DMS79 treated with DMSO at 0.1 percent for 48 hours (cell line): ENCODE measurements around the gene DGKI.
"Not testable (repeated sequence)": the region's sequence is repeated elsewhere in the genome, so short reads cannot be mapped to it uniquely, and the experiment has no call there.

Source experiments
- DNase-seq: peaks from one replicate; lab custom pipeline; 2025; lab: John Stamatoyannopoulos, UW

DGKI gene

DNA sequence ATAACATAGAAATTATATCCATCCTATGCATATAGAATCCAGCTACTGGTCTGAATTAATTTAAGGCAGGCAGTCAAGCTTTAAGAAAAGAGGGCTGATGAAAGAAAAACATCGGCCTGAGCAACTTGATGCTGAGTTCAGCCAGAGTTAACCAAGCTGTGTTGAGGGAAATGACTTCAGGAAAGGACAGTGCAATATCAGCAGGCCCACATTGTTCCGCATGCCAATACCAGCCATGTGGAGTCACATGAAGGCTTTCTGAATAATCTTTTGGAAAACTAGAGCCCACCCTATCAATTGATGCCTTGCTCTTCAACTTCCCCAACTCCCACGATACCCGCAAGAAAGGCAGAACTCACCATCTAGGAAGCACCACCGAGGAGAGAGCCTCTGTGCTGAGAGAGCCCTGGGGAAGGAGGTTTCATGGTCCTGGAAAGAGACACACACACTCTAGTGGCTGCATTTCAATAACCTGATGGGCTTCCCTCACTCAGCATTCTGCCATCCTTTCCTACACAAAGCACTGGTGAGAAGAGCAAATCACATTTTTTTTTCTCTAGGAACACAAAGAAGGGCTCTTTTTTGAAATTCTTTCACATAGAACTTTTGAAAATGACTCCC is 377.5 kb downstream of the DGKI start:
- no peak for DNase-seq

DNA sequence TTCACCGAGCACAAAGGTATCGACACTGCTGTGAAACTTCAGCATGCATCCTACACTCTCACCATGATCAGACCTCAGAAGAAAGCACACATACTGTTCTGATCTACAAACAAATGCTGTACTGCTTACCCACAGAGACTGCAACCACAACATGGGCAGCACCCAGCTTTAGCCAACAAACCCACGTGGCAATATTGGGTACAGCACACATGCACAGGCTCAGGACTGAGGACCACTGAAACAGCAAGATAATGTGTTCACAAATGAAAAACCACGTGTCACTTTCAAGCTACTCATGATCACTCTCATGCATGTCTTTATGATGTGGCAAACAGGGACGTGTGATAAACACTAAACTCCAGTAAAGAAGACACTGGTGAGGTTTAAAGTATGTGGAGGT is 383.9 kb downstream of the DGKI start:
- no peak for DNase-seq

DNA sequence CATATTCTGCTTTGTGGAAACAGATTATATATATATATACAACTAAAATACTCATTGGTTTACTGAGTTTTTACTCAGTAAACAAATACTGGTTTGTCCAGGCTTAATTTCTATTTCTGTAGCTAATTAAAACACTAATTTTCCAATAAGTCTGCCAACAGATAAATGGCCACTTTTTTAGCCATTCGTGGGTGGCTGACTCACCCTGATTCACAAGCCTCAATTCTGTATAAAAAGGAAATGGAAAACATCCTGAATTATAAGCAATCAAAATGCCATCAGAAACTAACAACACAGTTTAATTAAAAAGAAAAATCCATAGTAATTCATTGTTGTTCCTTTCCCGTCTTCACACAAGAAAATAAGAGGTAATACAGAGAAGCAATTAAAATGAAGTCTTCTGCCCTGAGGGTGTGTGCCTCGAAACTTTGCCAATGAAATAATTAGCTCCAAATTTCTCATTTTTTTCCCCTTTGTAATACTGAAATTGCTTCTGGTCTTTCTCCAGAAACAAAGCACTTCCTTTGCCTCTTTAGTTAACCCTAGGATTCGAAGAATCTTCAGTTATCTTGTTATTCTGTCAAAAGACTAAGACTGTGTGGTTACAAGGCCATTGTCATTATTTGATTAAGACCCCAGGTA is 384.6 kb downstream of the DGKI start:
- no peak for DNase-seq

DNA sequence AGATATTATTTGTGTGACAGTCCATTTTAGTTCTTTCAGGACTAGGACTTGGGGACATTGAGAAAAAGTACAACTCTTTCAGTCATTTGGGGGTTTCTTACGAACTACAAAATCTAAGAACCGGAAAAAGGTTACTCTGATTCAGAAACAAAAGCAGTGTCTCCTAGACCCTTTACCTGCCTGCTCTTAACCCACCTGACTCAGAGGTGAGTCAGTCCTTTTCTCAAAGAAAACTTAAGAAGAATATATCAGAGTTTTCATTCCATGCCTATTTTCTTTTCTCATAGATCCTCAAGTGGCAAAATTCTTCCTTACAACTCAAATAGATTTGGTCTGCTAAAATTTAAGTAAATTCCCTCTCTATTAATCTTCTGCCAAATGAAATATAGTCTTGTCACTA is 388.4 kb downstream of the DGKI start:
- DNase-seq = no peak

DNA sequence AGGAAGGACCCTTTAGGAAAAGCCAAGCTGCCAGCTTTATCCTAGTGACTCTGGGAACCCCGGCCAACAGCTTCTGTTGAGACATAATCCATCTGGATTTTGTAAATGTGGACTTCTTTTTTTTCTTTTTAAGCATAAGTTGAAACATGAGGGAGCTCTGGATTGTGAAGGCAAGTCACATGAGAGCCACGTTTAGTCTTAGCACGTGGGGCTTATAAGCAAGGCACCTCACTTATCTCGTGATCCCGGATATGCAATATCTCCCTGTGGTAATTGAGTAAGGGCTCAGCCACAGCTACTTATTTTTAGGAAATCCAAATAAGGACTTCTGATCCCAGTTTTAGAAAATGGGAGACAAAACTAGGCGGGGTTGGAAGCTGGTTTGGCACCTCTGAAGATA is 392.0 kb downstream of the DGKI start:
- DNase-seq = no peak

DNA sequence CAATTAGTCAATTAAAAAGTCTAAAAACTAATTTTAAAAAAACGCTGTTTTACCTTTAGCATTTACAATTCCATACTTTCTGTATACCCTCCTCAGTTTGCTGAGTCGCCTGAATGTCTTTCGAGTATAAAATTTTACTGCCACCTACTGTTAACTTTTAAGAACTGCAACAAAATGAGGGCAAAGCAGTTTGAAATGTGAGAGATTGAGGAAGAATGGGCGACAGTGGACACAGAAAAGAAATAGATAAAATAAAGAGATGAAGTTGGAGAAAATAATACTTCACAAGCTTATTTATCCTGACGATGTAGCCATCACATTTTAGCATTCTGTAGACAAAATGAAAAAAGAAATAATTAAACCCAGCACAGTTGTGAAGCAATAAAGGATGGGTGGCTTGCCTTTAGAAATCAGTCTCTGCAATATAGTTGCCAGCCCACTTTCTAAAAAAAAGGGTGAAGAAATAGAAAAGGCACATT is 392.5 kb downstream of the DGKI start:
- DNase-seq = peak; percentile 78

DNA sequence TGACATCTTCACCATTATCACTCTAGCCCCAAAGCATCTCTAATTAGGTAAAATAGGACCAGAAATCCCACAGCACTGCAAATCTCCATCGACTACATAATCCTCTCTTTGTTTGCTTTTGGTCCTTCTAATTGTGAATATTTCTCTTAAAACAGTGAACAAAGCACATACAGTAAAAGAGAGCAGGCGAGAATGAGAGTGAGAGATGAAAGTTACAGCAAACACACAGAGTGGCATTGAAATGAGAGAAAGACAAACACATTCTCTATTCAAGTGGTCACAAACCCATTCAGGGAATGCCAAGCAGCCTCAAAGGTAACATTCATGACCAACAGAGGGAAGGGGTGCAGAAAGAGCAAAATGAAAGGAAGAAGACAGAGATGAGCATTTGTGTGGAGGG is 393.4 kb downstream of the DGKI start:
- peak; percentile 63 for DNase-seq

DNA sequence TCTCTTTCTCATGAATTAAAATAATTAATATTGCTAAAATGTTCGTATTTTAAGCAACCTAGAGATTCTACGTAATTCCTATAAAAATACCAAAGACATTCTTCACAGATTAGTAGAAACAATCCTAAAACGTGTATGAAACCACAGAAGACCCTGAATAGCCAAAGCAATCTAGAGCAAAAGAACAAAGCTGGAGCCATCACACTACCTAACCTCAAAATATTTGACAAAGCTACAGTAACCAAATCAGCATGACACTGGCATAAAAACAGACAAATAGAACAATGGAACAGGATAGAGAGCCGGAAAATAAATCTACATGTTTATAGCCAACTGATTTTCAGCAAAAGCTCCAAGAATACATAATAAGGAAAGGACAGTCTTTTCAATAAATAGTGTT is 397.8 kb downstream of the DGKI start:
- no peak for DNase-seq

DNA sequence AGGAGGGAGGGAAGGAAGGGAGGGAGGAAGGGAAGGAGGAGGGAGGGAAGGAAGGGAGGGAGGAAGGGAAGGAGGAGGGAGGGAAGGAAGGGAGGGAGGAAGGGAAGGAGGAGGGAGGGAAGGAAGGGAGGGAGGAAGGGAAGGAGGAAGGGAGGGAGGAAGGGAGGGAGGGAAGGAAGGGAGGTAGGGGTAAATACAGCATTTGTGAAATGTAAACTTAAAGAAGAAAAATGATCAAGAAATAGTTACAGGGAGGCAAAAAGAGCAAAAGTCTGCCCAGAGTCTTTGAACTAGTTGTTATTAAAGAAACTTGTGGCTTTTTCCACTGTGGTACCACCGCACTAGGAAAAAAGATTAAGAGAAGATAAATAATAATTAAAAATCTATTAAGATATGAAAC is 398.2 kb downstream of the DGKI start:
- DNase-seq = not testable (repeated sequence)

DNA sequence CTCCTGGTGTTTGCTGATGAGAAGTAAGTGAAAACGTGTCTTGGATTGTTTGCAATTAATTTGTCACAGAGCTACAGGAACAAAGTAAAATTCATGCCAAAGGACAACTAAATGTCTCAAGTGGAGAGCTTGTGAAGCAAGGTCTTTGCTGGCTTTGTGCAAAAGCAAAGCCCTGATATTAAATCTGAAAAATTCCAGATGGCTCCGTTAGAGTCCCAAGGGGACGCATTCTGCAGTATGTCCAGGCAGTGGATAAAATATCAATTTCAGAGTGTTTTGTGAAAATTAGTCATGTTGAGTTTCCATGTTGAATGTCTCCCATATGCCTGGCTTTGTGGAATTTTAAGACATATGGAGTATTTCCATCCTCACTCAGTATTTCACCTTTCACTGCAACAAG is 400.7 kb downstream of the DGKI start:
- DNase-seq = no peak

DNA sequence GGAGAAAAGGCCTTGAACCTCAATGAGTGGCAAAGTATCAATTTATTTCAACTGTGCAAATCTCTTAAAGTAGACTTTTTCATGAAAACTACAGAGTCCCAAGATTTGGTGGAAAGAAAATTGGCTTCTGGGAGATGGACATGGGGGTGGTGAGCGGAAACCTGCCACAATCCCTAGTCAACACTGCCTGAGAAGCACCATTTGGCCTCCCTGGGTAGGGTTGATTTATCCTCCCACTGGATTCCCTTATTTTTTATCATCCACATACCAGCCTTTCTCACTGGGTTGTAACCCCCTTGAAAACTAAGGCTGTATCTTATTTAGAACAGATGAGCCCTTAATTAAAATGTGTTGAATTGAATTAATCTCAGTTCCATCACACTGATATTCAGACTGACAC is 401.5 kb downstream of the DGKI start:
- no peak for DNase-seq

DNA sequence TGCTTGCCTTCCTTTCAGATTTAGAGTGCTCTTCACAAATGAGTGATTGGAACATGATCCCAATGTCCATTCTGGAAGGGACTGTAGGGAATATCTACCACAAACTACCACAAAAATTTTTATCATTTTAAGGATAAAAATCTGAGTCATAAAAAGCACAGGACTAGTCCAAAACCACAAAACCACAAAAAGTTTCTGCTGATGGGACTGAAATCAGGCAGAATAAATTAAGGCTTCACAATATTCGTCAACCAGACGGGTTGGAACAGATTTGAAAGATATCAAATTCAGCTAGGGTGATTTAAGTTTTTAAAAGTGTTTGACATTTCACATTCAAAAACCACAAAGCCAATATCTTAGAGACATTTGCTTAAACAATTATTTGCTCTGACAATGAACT is 403.2 kb downstream of the DGKI start:
- no peak for DNase-seq

DNA sequence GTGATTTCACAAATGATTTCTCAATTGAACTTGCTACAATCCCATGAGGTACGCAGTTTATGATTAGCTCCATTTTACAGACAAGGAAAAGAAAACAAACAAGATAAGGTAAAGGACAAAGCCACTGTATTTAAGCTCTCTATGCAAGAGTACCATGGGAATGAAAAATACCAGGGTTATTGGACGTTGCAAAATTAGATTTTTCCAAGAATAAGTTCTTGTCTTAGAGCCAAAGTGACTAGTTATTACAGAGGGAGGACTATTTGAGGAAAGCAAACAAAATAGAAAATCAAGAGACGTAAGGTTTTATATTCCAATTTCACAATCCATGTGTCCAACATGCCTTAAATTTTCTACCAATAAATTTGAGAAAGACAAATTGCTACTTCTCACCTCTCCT is 405.3 kb downstream of the DGKI start:
- no peak for DNase-seq

DNA sequence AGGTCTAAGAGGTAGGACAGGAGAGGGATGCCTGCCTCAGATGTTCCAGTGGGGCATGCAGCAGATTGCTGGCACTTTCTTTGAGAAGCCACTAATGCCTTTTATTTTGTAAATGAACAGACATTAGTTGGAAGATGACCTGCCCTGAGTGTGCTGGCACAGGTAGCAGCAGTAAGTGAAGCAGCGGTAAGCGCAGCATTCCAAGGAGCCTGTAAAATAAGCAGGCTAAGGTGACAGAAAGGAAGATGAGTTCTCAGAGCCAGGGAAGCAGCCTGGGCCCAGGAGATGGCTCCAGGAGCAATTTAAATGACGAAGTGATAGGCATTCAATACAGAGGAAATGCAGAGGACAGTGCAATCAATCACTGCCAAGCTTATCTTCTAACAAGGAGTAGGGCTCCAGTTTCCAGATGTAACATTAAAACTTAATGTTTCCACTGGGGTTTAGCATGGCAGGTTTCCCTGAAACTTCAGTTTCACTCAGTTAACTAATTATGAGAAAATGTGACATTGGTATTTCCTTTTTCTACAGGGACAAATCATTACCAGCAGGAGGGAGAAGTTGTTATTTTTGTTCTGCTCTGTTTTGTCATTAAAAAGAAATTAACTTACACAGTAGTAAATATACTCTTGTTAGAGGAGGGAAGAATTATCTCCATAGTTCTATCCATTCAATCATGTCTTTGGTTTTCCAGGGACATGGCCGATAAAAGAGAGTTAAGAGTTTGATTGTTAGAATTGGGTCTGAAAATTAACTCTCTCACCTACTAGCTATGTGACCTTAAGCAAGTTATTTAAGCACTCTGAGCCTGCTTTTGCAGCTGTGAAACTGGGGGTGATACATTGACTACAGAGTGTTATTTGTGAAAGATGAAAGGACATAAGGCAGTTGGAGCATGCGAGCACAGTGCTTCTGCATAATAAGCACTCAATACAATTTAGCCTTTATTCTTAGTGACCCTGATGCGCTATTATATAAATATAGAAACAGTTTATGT is 406.6 kb downstream of the DGKI start:
- DNase-seq = no peak

DNA sequence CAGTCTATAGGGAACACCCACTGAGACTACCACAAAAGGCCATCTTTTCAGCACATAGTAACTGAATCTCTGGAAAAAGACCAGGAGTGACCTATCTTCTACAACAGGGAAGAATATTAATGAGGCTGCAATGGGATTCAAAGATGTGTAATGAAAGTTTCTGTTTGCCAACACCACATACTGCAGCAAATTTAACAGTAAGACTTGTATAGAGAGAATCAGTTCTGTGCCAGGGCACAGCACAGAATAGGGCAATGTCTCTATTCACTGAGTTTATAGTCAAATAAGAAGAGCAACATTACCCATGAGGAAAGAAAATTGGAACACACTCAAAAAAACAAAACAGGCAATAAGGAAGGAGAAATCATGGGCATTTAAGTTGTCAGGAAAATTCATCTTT is 411.8 kb downstream of the DGKI start:
- DNase-seq = no peak

DNA sequence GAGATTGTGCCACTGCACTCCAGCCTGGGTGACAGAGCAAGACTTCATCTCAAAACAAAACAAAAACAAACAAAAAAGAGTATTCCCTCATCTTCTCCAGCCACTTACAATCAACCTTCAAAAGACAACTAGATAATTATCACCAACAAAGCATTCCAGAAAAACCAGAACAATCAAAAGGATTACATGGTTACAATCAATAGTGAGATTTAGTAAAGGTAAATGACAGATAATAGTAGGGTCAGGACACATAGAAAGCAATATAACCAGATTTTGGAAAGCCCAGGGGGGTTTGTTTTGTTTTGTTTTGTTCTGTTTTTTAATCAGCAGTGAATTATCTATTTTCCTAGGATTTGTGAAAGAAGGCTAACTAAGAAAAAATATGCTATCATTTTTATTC is 412.2 kb downstream of the DGKI start:
- no peak for DNase-seq

DNA sequence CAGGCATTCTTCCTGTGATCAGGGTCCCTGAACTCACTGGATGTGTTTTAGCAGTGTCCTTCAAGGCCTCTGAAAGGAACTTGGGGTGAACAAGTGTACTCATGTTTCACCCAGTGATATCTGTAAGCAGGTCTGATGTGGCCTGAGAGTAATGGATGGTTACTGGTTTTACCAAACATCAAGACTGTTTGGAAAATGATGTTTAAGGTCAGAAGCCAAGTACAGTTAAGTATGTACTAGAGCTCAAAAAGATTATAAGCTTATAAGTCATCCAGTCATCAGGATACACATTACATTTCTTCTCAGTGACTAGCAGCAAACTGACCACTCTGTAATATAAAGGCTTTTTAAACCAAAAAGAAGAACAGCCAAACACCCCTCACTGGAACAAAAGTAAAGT is 423.5 kb downstream of the DGKI start:
- no peak for DNase-seq

DNA sequence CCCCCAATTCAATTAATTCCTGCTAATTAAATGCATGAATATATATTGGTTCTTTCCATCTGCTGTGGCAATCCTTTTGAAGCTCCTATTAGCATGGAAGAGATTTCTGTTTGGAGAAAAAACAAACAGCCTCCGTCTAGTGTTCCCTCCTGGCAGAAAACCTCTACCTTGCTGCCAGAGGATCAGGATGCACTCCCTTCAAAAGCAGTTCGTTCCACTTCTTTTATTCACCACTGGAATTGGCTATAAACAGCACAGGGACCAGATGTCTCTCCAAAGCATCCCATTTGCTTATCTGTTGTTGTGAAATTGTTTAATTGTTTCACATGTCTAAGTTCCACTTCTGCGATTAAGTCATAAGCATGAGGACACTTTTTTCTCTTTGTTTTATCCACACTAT is 425.4 kb downstream of the DGKI start:
- DNase-seq = no peak

DNA sequence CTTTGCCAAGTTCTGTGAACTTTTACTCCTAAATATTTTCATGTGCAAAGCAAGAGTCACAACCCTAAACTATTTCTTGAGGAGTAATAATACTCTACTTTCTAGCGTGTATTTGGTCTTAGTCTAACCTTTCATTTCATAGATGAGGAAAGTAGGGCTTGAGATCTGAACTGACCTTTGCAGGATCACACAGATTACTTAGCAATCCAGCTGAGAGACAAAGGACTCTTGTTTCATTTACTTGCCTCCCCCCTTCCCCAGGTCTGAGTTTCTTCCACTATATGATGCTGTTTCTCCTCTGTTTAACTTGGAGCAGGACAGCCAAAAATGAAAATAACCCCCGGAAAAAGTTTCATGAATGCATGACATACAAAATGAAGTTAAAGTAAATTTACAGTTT is 427.9 kb downstream of the DGKI start:
- DNase-seq = no peak

DNA sequence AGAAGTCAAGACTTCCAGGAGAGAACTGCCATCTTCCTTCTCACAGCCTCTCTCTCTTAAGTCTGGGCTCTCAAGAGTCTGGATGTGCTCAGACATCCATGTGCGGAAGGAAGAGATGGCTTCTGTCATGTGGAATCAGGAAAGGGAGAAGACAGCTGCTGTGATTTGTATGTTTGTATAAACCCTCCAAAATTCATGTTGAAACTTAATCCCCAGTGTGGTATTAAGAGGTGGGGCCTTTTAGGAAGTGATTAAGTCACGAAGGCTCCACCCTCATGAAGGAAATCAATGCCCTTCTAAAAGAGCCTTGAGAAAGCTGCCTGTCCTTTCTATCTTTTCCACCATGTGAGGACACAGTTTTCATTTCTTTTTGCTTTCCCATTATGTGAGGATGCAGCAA is 429.3 kb downstream of the DGKI start:
- no peak for DNase-seq

DNA sequence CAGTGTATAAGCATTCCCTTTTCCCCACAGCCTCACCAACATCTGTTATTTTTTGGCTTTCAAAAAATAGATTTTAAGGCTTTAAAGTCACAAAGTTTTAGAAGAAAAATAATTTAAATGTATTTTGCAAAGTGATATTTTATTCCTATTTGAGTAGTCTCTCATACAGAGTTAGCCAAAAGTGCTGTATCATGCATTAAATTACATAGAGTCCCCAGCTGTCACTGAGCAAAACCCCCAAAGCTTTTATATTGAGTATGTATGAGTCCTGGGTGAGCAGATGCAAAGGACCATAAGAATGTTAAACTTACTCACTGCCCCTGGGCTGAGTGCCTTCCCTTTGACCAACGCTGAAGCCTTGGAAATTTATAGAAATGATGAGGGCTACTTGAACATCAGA is 432.9 kb downstream of the DGKI start:
- no peak for DNase-seq

DNA sequence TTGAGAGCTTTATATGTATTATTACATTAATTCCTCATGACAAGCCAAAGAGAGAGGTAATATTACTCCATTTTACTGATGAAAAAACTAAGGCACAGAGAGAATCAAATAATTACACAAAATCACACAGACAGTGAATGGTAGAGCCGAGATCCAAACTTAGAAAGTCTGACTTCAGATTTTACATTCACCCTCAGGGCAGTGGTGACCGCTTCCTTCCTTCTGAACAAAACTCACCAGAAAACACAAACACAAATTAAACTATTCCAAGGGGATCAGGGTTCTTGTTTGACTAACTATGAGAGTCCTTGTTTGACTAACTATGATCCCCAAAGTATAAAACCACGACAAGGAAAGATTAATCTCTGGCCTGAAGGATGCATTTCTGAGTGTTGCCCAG is 435.3 kb downstream of the DGKI start:
- DNase-seq = no peak

DNA sequence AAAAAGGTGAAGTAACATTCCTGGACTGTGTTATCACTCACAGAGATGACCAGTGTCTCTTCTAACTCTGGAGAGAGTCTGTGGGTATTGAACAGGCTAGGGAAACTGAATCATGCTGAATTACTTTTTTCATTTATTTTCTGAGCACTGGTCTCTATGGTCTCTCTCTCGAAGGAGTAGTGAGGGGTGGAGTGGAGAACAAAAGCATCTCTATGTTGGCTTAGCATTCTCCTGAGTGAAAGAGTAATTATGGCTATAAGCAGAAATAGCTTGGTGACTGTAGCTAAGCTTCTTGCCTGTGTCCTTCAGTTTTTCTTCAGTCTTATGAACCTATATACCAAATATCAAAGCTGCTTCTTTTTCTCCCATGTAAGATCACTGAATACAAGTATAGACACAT is 438.6 kb downstream of the DGKI start:
- no peak for DNase-seq
